ENCODE data around the gene CMIP.

Gene CMIP

GRCh38 chr16:81638286-81638945 is 193.8 kb downstream of the CMIP start:
- TF ChIP-seq, protein P1, sequence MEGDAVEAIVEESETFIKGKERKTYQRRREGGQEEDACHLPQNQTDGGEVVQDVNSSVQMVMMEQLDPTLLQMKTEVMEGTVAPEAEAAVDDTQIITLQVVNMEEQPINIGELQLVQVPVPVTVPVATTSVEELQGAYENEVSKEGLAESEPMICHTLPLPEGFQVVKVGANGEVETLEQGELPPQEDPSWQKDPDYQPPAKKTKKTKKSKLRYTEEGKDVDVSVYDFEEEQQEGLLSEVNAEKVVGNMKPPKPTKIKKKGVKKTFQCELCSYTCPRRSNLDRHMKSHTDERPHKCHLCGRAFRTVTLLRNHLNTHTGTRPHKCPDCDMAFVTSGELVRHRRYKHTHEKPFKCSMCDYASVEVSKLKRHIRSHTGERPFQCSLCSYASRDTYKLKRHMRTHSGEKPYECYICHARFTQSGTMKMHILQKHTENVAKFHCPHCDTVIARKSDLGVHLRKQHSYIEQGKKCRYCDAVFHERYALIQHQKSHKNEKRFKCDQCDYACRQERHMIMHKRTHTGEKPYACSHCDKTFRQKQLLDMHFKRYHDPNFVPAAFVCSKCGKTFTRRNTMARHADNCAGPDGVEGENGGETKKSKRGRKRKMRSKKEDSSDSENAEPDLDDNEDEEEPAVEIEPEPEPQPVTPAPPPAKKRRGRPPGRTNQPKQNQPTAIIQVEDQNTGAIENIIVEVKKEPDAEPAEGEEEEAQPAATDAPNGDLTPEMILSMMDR (IDR thresholded peaks at IDR 0.05; ENCODE audit: low read length, missing control alignments), result no peak
- no peak overlapping the region for H3K4me3 ChIP-seq (replicated peaks; ENCODE audit: low read depth, low read length)
- DNase-seq (ENCODE audit: low read depth), result no peak

- TF ChIP-seq, protein P1 (IDR thresholded peaks at IDR 0.05; ENCODE audit: low read length, missing control alignments), result no peak
- DNase-seq (ENCODE audit: low read depth), result no peak
- no peak overlapping the region for H3K4me3 ChIP-seq (replicated peaks; ENCODE audit: low read depth, low read length)
Measured at GRCh38 chr16:81639348-81639747, 194.7 kb downstream of the CMIP start.

- TF ChIP-seq, protein P1 (IDR thresholded peaks at IDR 0.05; ENCODE audit: low read length, missing control alignments), result no peak
- DNase-seq (ENCODE audit: low read depth), result no peak
- H3K4me3 ChIP-seq (replicated peaks; ENCODE audit: low read depth, low read length), result no peak overlapping the region
Measured at GRCh38 chr16:81639931-81640680, 195.5 kb downstream of the CMIP start.

DNA sequence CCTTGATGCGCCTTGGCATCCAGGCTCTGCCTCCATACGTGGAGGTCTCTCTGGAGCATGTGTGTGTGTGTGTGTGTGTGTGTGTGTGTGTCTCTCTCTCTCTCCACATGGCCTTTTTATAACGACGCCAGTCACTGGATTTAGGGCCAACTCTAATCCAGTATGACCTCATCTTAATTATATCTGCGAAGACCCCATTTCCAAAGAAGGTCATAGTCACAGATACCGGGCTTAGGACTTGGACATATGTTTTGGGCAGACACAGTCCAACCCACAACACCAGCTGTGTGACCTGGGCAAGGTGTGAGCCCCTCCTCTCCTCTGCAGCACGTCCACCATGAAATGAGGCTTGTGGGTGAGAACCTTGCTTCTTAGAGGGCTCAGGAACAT is 196.1 kb downstream of the CMIP start:
- DNase-seq (ENCODE audit: low read depth), result no peak
- H3K4me3 ChIP-seq (replicated peaks; ENCODE audit: low read depth, low read length), result no peak overlapping the region
- TF ChIP-seq, protein P1 (IDR thresholded peaks at IDR 0.05; ENCODE audit: low read length, missing control alignments), result no peak

- H3K4me3 ChIP-seq (replicated peaks; ENCODE audit: low read depth, low read length), result no peak overlapping the region
- no peak for DNase-seq (ENCODE audit: low read depth)
- TF ChIP-seq, protein P1 (IDR thresholded peaks at IDR 0.05; ENCODE audit: low read length, missing control alignments), result no peak
Measured at GRCh38 chr16:81641395-81642106, 196.9 kb downstream of the CMIP start.

DNA sequence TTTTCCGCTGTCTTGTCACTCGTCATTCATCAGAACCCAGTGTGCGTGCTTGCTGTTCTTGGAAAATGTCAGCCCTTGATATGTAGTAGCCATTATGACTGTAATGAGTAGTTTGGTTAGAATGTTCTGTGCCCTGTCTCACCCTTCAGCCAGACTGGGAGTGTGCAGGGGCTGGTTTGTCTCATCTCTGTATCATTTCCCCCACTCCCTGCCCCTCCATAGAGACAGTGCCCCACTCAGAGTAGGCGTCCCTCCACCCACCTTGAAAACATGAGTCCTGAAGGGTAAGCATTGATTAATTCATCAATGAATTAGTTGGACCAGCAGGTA is 197.5 kb downstream of the CMIP start:
- TF ChIP-seq, protein P1 (IDR thresholded peaks at IDR 0.05; ENCODE audit: low read length, missing control alignments), result no peak
- H3K4me3 ChIP-seq (replicated peaks; ENCODE audit: low read depth, low read length), result no peak overlapping the region
- no peak for DNase-seq (ENCODE audit: low read depth)
